ENCODE results near the gene PGGT1B. TPM values are rescaled to one million over a fixed set of nuclear protein-coding genes. Genes with fewer than 3 reads are reported as not detected.

The PGGT1B gene
- polyA plus RNA-seq, 1 donor from 2014 or later, result 6.6 TPM

DNA sequence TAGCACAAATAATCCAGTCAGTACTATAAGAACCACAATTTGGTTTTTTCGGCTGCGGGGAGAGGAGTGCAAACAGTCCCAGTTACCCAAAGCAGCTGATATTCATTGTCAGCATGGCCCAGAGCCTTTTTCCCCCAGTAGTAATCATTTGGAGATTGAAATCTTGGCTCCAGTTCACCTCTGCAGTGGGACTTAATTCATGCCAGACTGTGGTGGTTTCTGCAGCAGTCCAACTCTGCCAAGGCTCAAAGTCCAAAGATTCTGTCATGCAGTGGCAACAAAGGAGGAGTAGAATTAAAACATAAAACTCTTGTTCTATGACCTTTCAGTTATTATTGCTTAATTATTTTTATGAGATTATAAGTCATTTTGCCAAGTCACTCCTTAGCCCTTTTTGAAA is 68.0 kb downstream of the PGGT1B start:
- no peaks in the 10 kb centered on the region for H4K20me1 ChIP-seq (ENCODE audit: insufficient read depth)
- H3K9me3 ChIP-seq (ENCODE audit: low read length), result no peaks in the 10 kb centered on the region
- H3K79me2 ChIP-seq (replicated peaks; ENCODE audit: insufficient read depth, low read length), result no peaks in the 10 kb centered on the region
- no peak overlapping the region for H2AFZ ChIP-seq (ENCODE audit: low read depth, low read length)
- no peaks in the 10 kb centered on the region for H3K27me3 ChIP-seq (ENCODE audit: insufficient read depth, low read depth, low read length)
- H3K36me3 ChIP-seq (ENCODE audit: insufficient read depth, low read length), result no peaks in the 10 kb centered on the region
- no peaks in the 10 kb centered on the region for H3K9me2 ChIP-seq (ENCODE audit: insufficient read depth, low read length)
- no peaks in the 10 kb centered on the region for H3F3A ChIP-seq (ENCODE audit: insufficient read depth, low read length, poor library complexity, severe bottlenecking)
- no peak overlapping the region for H3K4me3 ChIP-seq (ENCODE audit: low read length)
- TF ChIP-seq MXI1 (conservative IDR thresholded peaks at IDR 0.05; ENCODE audit: poor library complexity, severe bottlenecking), result no peak
- TF ChIP-seq TAF1 (IDR thresholded peaks at IDR 0.05; ENCODE audit: low read depth), result no peak
- TF ChIP-seq, protein P1, sequence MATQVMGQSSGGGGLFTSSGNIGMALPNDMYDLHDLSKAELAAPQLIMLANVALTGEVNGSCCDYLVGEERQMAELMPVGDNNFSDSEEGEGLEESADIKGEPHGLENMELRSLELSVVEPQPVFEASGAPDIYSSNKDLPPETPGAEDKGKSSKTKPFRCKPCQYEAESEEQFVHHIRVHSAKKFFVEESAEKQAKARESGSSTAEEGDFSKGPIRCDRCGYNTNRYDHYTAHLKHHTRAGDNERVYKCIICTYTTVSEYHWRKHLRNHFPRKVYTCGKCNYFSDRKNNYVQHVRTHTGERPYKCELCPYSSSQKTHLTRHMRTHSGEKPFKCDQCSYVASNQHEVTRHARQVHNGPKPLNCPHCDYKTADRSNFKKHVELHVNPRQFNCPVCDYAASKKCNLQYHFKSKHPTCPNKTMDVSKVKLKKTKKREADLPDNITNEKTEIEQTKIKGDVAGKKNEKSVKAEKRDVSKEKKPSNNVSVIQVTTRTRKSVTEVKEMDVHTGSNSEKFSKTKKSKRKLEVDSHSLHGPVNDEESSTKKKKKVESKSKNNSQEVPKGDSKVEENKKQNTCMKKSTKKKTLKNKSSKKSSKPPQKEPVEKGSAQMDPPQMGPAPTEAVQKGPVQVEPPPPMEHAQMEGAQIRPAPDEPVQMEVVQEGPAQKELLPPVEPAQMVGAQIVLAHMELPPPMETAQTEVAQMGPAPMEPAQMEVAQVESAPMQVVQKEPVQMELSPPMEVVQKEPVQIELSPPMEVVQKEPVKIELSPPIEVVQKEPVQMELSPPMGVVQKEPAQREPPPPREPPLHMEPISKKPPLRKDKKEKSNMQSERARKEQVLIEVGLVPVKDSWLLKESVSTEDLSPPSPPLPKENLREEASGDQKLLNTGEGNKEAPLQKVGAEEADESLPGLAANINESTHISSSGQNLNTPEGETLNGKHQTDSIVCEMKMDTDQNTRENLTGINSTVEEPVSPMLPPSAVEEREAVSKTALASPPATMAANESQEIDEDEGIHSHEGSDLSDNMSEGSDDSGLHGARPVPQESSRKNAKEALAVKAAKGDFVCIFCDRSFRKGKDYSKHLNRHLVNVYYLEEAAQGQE (IDR thresholded peaks at IDR 0.05; ENCODE audit: borderline replicate concordance), result no peak
- no peak for TF ChIP-seq EZH2 (IDR thresholded peaks at IDR 0.05; ENCODE audit: borderline replicate concordance, insufficient read depth, low read length, poor library complexity, severe bottlenecking)
- no peak for TF ChIP-seq EP300 (conservative IDR thresholded peaks at IDR 0.05; ENCODE audit: poor library complexity, severe bottlenecking)
- TF ChIP-seq RAD21 (conservative IDR thresholded peaks at IDR 0.05), result no peak
- TF ChIP-seq, protein P2, sequence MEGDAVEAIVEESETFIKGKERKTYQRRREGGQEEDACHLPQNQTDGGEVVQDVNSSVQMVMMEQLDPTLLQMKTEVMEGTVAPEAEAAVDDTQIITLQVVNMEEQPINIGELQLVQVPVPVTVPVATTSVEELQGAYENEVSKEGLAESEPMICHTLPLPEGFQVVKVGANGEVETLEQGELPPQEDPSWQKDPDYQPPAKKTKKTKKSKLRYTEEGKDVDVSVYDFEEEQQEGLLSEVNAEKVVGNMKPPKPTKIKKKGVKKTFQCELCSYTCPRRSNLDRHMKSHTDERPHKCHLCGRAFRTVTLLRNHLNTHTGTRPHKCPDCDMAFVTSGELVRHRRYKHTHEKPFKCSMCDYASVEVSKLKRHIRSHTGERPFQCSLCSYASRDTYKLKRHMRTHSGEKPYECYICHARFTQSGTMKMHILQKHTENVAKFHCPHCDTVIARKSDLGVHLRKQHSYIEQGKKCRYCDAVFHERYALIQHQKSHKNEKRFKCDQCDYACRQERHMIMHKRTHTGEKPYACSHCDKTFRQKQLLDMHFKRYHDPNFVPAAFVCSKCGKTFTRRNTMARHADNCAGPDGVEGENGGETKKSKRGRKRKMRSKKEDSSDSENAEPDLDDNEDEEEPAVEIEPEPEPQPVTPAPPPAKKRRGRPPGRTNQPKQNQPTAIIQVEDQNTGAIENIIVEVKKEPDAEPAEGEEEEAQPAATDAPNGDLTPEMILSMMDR (IDR thresholded peaks at IDR 0.05; ENCODE audit: poor library complexity, severe bottlenecking), result no peak
- TF ChIP-seq POLR2AphosphoS5 (IDR thresholded peaks at IDR 0.05), result no peak
- TF ChIP-seq SMC3 (conservative IDR thresholded peaks at IDR 0.05; ENCODE audit: poor library complexity), result no peak
- no peak overlapping the region for H3K4me2 ChIP-seq (ENCODE audit: low read length)
- H3K9ac ChIP-seq (ENCODE audit: low read length), result no peak overlapping the region
- H3K27ac ChIP-seq (ENCODE audit: low read length), result no peak overlapping the region

DNA sequence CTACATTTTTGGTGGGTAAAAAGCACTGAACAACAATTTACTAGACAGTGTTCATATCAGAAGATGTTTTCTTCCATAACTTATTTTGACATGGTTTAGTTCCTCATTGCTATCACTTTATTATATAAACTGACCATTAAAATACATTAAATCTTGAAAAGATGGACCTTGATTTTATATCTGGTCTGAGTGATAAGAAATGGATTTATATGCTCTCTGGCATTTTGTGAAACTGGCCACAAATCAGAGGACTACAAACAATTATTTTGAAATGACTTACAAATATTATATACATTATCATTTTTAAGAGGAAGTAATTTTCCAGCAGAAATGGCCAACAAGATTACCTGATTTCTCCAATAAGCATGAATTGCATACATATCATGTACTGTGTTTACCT is 69.4 kb downstream of the PGGT1B start:
- Histone ChIP-seq H3K4me3 (ENCODE audit: low read length) (no peak overlapping the region), H3K9me3 (ENCODE audit: low read length) (no peaks in the 10 kb centered on the region), H3K4me2 (ENCODE audit: low read length) (no peak overlapping the region), H3K36me3 (ENCODE audit: insufficient read depth, low read length) (no peaks in the 10 kb centered on the region), H3K27ac (ENCODE audit: low read length) (no peak overlapping the region), H3K79me2 (replicated peaks; ENCODE audit: insufficient read depth, low read length) (no peaks in the 10 kb centered on the region), H3K9ac (ENCODE audit: low read length) (no peak overlapping the region), H3K9me2 (ENCODE audit: insufficient read depth, low read length) (no peaks in the 10 kb centered on the region), H3K27me3 (ENCODE audit: insufficient read depth, low read depth, low read length) (no peaks in the 10 kb centered on the region), H4K20me1 (ENCODE audit: insufficient read depth) (no peaks in the 10 kb centered on the region), H2AFZ (ENCODE audit: low read depth, low read length) (no peak overlapping the region), H3F3A (ENCODE audit: insufficient read depth, low read length, poor library complexity, severe bottlenecking) (no peaks in the 10 kb centered on the region)
- TF ChIP-seq POLR2AphosphoS5 (IDR thresholded peaks at IDR 0.05) (no peak), MXI1 (conservative IDR thresholded peaks at IDR 0.05; ENCODE audit: poor library complexity, severe bottlenecking) (no peak), SMC3 (conservative IDR thresholded peaks at IDR 0.05; ENCODE audit: poor library complexity) (no peak), EP300 (conservative IDR thresholded peaks at IDR 0.05; ENCODE audit: poor library complexity, severe bottlenecking) (no peak), RAD21 (conservative IDR thresholded peaks at IDR 0.05) (no peak), EZH2 (IDR thresholded peaks at IDR 0.05; ENCODE audit: borderline replicate concordance, insufficient read depth, low read length, poor library complexity, severe bottlenecking) (no peak), TAF1 (IDR thresholded peaks at IDR 0.05; ENCODE audit: low read depth) (no peak)
- TF ChIP-seq, protein P2 (IDR thresholded peaks at IDR 0.05; ENCODE audit: poor library complexity, severe bottlenecking), result no peak
- TF ChIP-seq, protein P1 (IDR thresholded peaks at IDR 0.05; ENCODE audit: borderline replicate concordance), result no peak

Data from neural cell (in vitro differentiated cells).